GM20000 (cell line): ENCODE results near the gene AKR1C4.

ENCODE experiments used
- DNase-seq: peaks from one replicate; pipeline ENCODE4 v3.0.0; 2012; ENCODE audit warnings: low spot score
- TF ChIP-seq, protein P1 (sequence below): IDR thresholded peaks from 2 replicates; pipeline ENCODE4 v1.5.1; 2012; ENCODE audit warnings: mild to moderate bottlenecking, control low read depth; ENCODE audit errors: extremely low read depth, missing control alignments

The AKR1C4 gene

DNA sequence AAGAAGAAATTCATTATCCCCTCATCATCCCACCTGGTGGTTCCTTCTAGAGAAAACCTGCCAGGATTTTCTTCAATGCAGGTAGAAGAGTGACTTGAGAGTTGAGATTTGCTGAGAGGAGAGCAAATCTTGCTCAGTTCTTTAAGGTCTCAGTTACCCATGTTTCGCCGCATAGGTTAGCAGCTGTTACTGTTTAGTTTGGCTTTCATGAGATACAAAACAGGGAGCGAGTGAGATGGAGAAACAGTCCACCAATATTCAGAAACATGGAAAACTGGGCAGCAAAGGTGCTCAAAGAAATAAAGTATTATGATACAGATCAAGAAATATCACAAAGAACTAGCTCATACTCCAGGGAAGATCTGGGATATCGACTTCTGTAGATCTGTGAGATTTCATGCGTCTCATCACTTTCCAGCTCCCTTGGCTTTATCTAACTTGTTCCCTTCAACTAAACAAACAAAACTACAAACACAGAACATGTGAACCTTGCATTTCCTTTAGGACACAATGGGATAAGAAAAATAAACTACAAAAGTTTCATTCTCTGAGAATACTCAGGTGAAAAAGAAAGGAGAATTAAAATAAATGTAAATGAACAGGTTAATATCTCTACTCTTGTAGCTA, 63.4 kb downstream of the AKR1C4 start:
- TF ChIP-seq, protein P1, sequence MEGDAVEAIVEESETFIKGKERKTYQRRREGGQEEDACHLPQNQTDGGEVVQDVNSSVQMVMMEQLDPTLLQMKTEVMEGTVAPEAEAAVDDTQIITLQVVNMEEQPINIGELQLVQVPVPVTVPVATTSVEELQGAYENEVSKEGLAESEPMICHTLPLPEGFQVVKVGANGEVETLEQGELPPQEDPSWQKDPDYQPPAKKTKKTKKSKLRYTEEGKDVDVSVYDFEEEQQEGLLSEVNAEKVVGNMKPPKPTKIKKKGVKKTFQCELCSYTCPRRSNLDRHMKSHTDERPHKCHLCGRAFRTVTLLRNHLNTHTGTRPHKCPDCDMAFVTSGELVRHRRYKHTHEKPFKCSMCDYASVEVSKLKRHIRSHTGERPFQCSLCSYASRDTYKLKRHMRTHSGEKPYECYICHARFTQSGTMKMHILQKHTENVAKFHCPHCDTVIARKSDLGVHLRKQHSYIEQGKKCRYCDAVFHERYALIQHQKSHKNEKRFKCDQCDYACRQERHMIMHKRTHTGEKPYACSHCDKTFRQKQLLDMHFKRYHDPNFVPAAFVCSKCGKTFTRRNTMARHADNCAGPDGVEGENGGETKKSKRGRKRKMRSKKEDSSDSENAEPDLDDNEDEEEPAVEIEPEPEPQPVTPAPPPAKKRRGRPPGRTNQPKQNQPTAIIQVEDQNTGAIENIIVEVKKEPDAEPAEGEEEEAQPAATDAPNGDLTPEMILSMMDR, result no peak
- DNase-seq, result no peak

DNA sequence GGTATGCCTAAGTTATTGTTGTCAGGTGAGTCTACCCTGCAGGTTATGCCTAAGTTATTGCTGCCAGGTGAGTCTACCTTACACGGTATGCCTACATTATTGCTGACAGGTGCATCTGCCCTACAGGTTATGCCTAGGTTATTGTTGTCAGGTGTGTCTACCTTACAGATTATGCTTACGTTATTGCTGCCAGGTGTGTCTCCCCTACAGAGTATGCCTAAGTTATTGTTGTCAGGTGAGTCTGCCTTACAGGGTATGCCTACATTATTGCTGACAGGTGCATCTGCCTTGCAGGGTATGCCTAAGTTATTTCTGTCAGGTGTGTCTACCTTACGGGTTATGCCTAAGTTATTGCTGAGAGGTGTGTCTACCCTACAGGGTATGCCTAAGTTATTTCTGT, 64.2 kb downstream of the AKR1C4 start:
- no peak for DNase-seq
- TF ChIP-seq, protein P1, result no peak

DNA sequence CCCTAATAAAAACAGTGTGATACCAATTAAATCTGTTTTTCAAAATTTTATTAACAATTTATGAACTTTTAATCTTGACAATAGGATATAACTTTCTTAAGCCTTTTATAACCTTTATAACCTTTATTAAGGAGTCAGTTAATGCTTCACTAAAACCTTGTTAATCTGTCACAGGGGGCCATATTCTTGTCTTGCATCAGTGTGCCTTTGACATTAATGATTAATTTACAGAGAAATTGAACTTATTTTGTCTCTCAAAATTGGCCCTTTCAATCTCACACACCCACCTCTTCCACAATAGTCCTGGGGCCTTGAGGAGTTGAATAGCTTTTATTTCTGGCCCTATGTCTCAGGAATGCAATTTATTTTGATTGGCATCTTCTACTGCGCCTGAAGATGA, 68.5 kb downstream of the AKR1C4 start:
- TF ChIP-seq, protein P1, result no peak
- DNase-seq, result no peak

DNA sequence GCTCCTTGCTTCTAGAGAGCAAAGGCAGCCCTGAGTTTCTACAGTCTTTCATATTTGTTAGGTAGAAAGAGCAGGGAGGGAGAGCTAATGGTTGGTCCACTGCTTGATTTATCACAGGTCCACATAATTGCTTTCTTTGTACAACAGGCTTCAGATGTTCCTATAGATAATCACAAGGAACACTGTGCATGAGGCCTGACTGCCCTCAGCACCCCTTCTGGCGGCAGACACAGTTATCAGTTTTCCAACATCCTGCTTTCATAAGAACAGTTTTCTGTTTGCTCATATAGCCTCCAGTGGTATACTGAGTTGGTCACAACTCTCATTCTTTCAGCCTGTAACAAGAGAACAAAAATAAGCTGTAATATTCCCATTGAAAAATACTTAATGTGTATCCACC, 69.7 kb downstream of the AKR1C4 start:
- no peak for DNase-seq
- TF ChIP-seq, protein P1, result no peak

DNA sequence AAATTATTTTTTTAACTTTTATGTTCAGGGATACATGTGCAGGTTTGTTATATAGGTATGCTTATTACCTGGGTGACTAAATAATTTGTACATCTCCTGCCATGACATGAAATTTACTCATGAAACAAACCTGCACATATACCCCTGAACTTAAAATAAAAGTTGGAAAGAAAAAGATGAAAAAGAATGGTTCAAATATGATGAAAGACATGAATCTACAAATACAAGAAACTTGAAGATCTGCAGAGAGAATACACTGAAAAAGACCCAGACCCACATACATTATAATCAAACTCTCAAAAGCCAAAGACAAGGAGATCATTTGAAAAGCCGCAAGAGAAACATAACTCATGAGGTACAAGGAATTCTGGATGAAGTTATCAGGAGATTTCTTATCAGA, 70.2 kb downstream of the AKR1C4 start:
- TF ChIP-seq, protein P1, result no peak
- no peak for DNase-seq

DNA sequence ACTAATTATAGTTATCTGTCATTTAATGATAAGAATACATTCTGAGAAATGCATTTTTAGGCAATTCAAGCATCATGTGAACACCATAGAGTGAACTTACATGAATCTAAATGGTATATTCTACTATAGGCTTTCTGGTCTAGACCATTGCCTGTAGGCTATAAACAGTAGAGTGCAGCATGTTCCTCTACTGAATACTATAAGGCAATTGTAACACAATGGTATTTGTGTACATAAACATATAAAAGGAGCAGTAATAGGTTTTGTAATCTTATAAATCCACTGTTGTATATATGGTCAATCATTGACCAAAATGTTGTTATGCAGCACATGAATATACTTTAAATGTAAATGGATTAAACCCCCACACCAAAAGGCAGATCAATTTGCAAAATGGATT, 71.6 kb downstream of the AKR1C4 start:
- DNase-seq, result no peak
- TF ChIP-seq, protein P1, result no peak
